ENCODE results near the gene RAE1. TPM values are rescaled to one million over a fixed set of nuclear protein-coding genes. Genes with fewer than 3 reads are reported as not detected.
A peak's percentile ranks its signal among the peaks of the same experiment; 100 is the strongest.

RAE1 gene
- total RNA-seq, 1 experiment from 2014 or later, result 46.3 TPM

GRCh38 chr20:57323034-57323433 lies 28.0 kb upstream of the RAE1 start:
- Histone ChIP-seq H3K4me1 (ENCODE audit: control insufficient read depth in 1 of 2, insufficient read depth in 2 of 2, low read length in 2 of 2) (peaks cover 21 to 31% of the 10 kb centered on the region in 2 experiments), H3K9me3 (ENCODE audit: control insufficient read depth in 1 of 2, insufficient read depth in 1 of 2, low read depth in 1 of 2, low read length in 2 of 2) (no peaks in the 10 kb centered on the region), H3K4me3 (replicated peaks in 1 of 2; ENCODE audit: low read depth in 1 of 2, low read length in 2 of 2) (0 out of 4 replicates have a peak overlapping the region, but pooled peaks of 1 of the 2 experiments have one; percentile 5), H2AFZ (ENCODE audit: low read depth, low read length, poor library complexity, severe bottlenecking) (peak overlapping the region; percentile 22), H3K4me2 (ENCODE audit: low read length) (peak overlapping the region; percentile 61), H3K9me2 (ENCODE audit: insufficient read depth) (no peaks in the 10 kb centered on the region), H3K9ac (ENCODE audit: low read length) (no peak overlapping the region), H4K20me1 (ENCODE audit: insufficient read depth) (no peaks in the 10 kb centered on the region), H3K27me3 (ENCODE audit: insufficient read depth, low read length) (no peaks in the 10 kb centered on the region; the same call in 1 of the 2 replicates), H3K27ac (ENCODE audit: low read depth, low read length) (no peak overlapping the region), H3K79me2 (ENCODE audit: insufficient read depth, low read length) (no peaks in the 10 kb centered on the region), H3K36me3 (ENCODE audit: control insufficient read depth in 1 of 2, insufficient read depth in 2 of 2, low read length in 2 of 2) (no peaks in the 10 kb centered on the region)
- ChIA-PET RAD21 (ENCODE audit: low non-redundant PET in 1 of 2, low total read pairs in 2 of 2, uncharacterized antibody in 2 of 2, unreplicated experiment in 2 of 2) (no interaction called here), CTCF (interaction anchor here (1.0 kb wide), 1 partner anchor 10 kb away, joined by 5 read pairs; no protein-coding TSS in a partner anchor), POLR2A (no interaction called here)
- no TSS peak for BruUV-seq (replicated peaks)
- DNase-seq (ENCODE audit: low read depth, low spot score), result no peak
- ATAC-seq, result peak; percentile 60
- intact Hi-C loops (cut with micrococcal nuclease), result no loop called here
- TF ChIP-seq ZFX (IDR thresholded peaks at IDR 0.05) (no peak), POLR2A (IDR thresholded peaks at IDR 0.05; ENCODE audit: borderline replicate concordance, extremely low read depth, insufficient read depth, insufficient read length) (no peak), MAX (IDR thresholded peaks at IDR 0.05) (no peak), RAD21 (IDR thresholded peaks at IDR 0.05; ENCODE audit: low read depth) (0 out of 2 replicates have a peak, but pooled peaks have one; percentile 11), SP1 (IDR thresholded peaks at IDR 0.05; ENCODE audit: low read depth) (peak; percentile 29; the same call in 1 of the 2 replicates), ZNF274 (IDR thresholded peaks at IDR 0.05; ENCODE audit: low read depth, low read length) (no peak), TCF7L2 (IDR thresholded peaks at IDR 0.05; ENCODE audit: borderline replicate concordance, extremely low read depth, insufficient read depth, insufficient read length) (no peak), YY1 (IDR thresholded peaks at IDR 0.05; ENCODE audit: extremely low read depth, insufficient replicate concordance, low read depth, low read length) (no peak), SRF (IDR thresholded peaks at IDR 0.05; ENCODE audit: low read depth) (no peak), FOSL1 (IDR thresholded peaks at IDR 0.05; ENCODE audit: low read depth) (0 out of 2 replicates have a peak, but pooled peaks have one; percentile 23), JUND (IDR thresholded peaks at IDR 0.05) (0 out of 2 replicates have a peak, but pooled peaks have one; percentile 33), ELF1 (IDR thresholded peaks at IDR 0.05; ENCODE audit: borderline replicate concordance, low read depth) (no peak), POLR2AphosphoS5 (IDR thresholded peaks at IDR 0.05; ENCODE audit: low read depth, low read length) (no peak), REST (IDR thresholded peaks at IDR 0.05; ENCODE audit: low read depth) (no peak), CEBPB (IDR thresholded peaks at IDR 0.05; ENCODE audit: low read depth) (no peak), CBX3 (IDR thresholded peaks at IDR 0.05; ENCODE audit: low read depth) (no peak)
- TF ChIP-seq, protein P1, sequence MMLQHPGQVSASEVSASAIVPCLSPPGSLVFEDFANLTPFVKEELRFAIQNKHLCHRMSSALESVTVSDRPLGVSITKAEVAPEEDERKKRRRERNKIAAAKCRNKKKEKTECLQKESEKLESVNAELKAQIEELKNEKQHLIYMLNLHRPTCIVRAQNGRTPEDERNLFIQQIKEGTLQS (IDR thresholded peaks at IDR 0.05), result no peak
- TF ChIP-seq, protein P2, sequence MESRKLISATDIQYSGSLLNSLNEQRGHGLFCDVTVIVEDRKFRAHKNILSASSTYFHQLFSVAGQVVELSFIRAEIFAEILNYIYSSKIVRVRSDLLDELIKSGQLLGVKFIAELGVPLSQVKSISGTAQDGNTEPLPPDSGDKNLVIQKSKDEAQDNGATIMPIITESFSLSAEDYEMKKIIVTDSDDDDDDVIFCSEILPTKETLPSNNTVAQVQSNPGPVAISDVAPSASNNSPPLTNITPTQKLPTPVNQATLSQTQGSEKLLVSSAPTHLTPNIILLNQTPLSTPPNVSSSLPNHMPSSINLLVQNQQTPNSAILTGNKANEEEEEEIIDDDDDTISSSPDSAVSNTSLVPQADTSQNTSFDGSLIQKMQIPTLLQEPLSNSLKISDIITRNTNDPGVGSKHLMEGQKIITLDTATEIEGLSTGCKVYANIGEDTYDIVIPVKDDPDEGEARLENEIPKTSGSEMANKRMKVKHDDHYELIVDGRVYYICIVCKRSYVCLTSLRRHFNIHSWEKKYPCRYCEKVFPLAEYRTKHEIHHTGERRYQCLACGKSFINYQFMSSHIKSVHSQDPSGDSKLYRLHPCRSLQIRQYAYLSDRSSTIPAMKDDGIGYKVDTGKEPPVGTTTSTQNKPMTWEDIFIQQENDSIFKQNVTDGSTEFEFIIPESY (IDR thresholded peaks at IDR 0.05; ENCODE audit: extremely low read depth, insufficient replicate concordance, low read length), result no peak

All from HCT116 (cell line).